GM06990 (cell line): Measurements from ENCODE around the gene AOX1.
"Not testable (repeated sequence)": the region's sequence is repeated elsewhere in the genome, so short reads cannot be mapped to it uniquely, and the experiment has no call there.

ENCODE experiments used
- DNase-seq: peaks from one replicate; pipeline ENCODE4 v3.0.0-alpha.2; 2011; ENCODE audit not compliant: insufficient read length; ENCODE audit errors: extremely low read depth
- H3K27me3 ChIP-seq: replicated peaks from 2 replicates; pipeline ENCODE4 v1.6.0; 2011; ENCODE audit warnings: low read length; ENCODE audit not compliant: control insufficient read depth, insufficient read depth
- H3K36me3 ChIP-seq: 2 replicates; pipeline ENCODE4 v1.5.1; 2011; ENCODE audit warnings: low read length; ENCODE audit not compliant: control insufficient read depth, insufficient read depth
- H3K4me3 ChIP-seq: replicated peaks from 2 replicates; pipeline ENCODE4 v1.5.1; 2011; ENCODE audit warnings: low read depth, mild to moderate bottlenecking, control low read depth, low read length
- TF ChIP-seq, protein P1 (sequence below): IDR thresholded peaks from 2 replicates; pipeline ENCODE4 v1.5.1; 2011; ENCODE audit warnings: low read length, control low read depth, mild to moderate bottlenecking, inconsistent platforms; ENCODE audit not compliant: insufficient read depth, poor library complexity, severe bottlenecking

The AOX1 gene

DNA sequence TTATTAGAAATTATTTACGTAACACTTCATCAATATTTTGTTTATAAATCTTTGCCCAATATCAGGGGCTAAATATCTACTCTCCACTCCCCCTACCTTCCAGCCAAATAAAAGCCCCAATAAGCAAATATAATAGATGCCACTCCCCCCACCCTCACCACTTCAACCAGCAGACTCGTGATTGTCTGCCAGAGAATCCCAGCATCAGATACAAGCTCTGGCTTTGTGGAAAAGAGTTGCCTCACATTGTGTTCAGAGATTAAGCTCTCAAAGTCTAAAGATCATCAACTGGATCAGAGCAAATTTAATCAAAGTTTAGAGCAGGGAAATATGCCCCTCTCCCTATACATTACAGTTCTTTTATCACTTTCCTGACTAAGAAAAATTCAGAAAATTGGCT lies 39.5 kb downstream of the AOX1 start:
- H3K4me3 ChIP-seq = no peak overlapping the region
- H3K27me3 ChIP-seq = no peaks in the 10 kb centered on the region
- H3K36me3 ChIP-seq = no peaks in the 10 kb centered on the region
- DNase-seq = no peak
- TF ChIP-seq, protein P1, sequence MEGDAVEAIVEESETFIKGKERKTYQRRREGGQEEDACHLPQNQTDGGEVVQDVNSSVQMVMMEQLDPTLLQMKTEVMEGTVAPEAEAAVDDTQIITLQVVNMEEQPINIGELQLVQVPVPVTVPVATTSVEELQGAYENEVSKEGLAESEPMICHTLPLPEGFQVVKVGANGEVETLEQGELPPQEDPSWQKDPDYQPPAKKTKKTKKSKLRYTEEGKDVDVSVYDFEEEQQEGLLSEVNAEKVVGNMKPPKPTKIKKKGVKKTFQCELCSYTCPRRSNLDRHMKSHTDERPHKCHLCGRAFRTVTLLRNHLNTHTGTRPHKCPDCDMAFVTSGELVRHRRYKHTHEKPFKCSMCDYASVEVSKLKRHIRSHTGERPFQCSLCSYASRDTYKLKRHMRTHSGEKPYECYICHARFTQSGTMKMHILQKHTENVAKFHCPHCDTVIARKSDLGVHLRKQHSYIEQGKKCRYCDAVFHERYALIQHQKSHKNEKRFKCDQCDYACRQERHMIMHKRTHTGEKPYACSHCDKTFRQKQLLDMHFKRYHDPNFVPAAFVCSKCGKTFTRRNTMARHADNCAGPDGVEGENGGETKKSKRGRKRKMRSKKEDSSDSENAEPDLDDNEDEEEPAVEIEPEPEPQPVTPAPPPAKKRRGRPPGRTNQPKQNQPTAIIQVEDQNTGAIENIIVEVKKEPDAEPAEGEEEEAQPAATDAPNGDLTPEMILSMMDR = no peak

DNA sequence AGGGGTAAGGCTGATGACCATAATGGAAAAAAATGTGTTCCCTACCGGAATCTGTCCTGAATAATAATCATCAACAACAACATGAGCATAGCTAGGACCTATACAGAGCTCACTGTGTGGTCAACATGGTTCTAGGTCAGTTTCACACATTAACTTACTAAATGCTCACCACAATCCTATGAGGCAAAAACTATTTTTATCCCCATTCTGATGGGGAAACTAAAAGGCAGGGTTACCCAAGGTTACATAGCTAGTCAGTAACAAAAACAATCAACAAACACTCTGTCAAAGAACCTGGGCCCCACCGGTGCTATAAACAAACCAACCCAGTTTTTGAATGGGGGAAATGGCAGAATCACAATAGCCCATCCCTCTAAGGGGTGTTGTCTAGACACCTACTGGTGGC lies 40.1 kb downstream of the AOX1 start:
- no peaks in the 10 kb centered on the region for H3K27me3 ChIP-seq
- no peak for DNase-seq
- TF ChIP-seq, protein P1 = no peak

DNA sequence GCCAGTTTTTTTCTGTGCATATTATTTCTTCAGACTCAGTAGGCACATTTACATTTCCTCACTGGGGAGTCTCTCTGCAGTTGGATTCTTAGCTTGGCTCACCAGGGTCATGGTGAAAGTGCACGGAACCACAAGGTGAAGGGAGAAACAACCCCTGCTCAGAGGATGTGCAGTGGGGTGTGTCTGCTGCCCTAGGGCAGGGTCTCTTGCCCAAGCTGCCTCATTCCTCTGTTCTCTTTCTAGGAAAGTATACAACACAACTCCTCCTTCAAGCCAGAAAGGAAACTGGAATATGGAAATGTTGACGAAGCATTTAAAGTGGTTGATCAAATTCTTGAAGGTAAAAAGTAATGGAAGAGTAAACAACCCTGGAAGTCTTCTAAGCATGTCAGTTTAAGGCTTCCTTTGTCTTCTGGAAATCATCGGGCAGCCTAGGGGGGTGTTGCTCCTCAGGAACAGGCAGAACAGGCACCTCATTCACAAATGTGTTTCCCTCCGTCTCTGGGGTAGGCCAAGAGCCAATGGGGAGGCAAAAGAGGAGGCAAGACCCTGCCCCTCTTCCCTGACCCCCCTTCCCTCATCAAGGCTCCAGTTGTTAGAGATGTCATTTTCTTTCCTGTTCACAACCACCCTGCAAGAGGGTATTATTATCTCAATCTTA lies 41.4 kb downstream of the AOX1 start:
- no peak overlapping the region for H3K4me3 ChIP-seq
- no peaks in the 10 kb centered on the region for H3K27me3 ChIP-seq
- no peaks in the 10 kb centered on the region for H3K36me3 ChIP-seq
- DNase-seq = no peak
- TF ChIP-seq, protein P1 = no peak

More for the DNA sequence above, 40.1 kb downstream of the AOX1 start:
- no peaks in the 10 kb centered on the region for H3K36me3 ChIP-seq
- H3K4me3 ChIP-seq = no peak overlapping the region

- DNase-seq, H3K36me3 ChIP-seq, H3K4me3 ChIP-seq: not testable (repeated sequence)
These were observed 42.6 kb downstream of the AOX1 start for GRCh38 chr2:200628461-200628860.

DNA sequence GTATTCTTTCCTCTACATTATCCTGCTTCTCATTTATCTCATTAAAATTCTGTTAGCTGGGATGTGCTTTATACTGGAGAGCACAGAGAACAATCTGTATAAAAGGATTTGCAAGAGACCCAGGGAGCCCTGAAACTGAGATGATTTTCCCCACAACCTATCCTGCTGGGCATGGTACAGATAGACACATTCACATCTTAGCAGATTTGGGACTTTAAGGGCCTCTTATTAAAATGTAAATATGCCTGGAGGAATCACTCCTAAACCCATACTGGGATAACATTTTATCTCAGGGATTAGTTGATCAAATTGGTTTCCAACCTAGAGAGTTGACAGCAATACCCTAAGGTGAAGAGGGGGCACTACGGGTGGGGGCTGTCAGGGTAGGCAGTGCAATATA lies 45.5 kb downstream of the AOX1 start:
- TF ChIP-seq, protein P1 = no peak
- no peaks in the 10 kb centered on the region for H3K36me3 ChIP-seq
- no peak overlapping the region for H3K4me3 ChIP-seq
- no peak for DNase-seq
- no peaks in the 10 kb centered on the region for H3K27me3 ChIP-seq

More at GRCh38 chr2:200628461-200628860, 42.6 kb downstream of the AOX1 start:
- H3K27me3 ChIP-seq = not testable (repeated sequence)

DNA sequence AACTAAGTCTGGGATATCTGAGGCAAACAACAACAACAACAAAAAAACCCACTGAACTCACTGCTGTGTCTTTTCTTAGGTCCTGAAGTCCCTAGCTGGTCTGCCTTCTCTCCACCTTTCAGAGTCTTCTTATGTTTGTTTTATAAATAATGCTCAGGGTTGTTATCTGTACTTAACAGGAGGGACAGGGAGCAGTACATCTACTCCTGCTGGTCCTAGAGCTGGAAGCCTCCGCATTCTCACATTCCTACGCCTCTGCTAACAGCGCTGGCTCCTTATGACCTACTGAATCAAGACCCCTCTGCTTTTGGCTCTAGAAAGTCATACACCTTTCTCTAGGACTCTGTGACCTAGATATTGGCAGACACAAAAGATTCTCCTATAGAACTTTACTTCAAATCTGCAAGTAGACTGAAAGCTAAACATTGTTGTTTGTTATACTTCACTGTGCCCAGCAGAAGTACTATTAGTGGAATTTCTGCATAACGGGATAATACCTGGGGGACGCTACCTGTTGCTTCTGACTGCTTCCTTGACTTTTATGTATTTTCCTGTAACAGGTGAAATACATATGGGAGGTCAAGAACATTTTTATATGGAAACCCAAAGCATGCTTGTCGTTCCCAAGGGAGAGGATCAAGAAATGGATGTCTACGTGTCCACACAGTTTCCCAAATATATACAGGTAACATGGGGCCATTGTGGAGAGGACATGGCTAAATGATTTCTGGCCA lies 48.6 kb downstream of the AOX1 start:
- TF ChIP-seq, protein P1 = no peak
- Histone ChIP-seq H3K27me3 (no peaks in the 10 kb centered on the region), H3K36me3 (no peaks in the 10 kb centered on the region), H3K4me3 (no peak overlapping the region)
- DNase-seq = no peak
